GM21786 (cell line): ENCODE results near the gene ASIC4.

Source experiments
- ATAC-seq: cut with Tn5 transposase; IDR thresholded peaks from one replicate; pipeline ENCODE4 v1.9.1; 2021; ENCODE audit not compliant: unreplicated experiment

Gene ASIC4

DNA sequence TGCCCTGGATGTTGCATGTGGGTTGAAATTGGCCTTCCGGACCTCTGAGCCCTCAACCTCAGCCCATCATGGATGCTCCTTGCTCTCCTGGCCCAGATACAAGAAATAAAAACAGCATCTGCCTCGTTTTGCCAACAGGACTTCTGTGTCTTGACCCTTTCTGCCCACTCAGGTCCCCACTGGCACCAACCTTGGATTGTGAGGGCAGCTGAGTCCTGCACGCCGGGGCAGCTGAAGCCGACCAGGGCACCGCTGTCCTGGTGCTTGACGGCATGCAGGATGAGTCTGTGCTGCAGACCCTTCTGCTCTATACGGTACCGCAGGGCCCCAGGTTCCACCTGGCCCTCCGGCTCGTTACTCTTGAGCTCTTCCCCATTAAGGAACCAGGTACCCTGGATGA is 52.4 kb downstream of the ASIC4 start:
- no peak for ATAC-seq

- no peak for ATAC-seq
Measured at GRCh38 chr2:219567131-219567530, 52.8 kb downstream of the ASIC4 start.

- no peak for ATAC-seq
Measured at GRCh38 chr2:219567791-219568361, 53.6 kb downstream of the ASIC4 start.

- no peak for ATAC-seq
Measured at GRCh38 chr2:219569041-219569440, 54.8 kb downstream of the ASIC4 start.

- no peak for ATAC-seq
Measured at GRCh38 chr2:219569635-219570034, 55.4 kb downstream of the ASIC4 start.

GRCh38 chr2:219570194-219570923 is 56.1 kb downstream of the ASIC4 start:
- no peak for ATAC-seq

DNA sequence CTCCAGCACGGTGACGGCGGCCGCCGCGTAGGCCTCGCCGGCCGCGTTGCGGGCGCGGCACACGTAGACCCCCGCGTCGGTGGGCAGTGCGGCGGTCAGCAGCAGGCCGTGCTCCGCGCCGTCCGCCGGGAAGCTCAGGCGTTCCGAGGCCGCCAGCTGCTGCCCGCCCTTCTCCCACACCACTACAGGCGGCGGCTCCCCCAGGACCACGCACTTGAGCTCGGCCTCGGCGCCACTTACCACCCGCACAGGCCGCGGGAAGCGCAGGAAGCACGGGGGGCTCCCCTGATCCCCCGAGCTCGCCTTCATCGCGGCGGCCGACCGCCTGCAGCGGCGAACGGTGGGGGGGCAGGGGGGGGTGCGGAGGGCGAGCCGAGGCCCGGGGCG is 56.6 kb downstream of the ASIC4 start:
- no peak for ATAC-seq

GRCh38 chr2:219571311-219572236 is 57.3 kb downstream of the ASIC4 start, which contains the start of gene OBSL1:
TSS of gene OBSL1 (minus strand) at chr2:219571539. CDS start at chr2:219571232, 307 bp downstream.
- ATAC-seq = no peak

GRCh38 chr2:219572237-219573001 is 58.1 kb downstream of the ASIC4 start, which contains the start of gene INHA:
TSS of gene INHA (plus strand) at chr2:219572310. CDS start at chr2:219572375, 65 bp downstream.
- ATAC-seq = no peak

DNA sequence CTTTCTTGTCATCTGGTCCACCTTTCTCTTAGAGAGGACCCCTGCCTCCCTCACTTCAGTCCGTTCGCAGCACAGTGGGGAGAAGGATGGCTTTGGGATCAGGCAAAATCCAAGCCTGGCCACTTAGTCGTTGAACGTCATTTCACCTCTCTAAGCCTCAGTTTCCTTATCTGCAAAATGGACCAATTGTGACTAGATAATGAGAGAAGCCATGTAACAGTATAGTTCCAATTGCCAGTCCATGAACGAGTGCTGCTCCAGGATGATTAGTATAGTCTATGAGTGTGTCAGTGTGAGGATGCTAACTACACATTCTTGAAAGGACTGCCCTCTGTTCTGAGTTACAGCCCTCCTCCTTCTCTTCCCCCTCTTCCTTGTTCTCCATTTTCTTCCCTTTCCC is 58.9 kb downstream of the ASIC4 start:
- ATAC-seq = no peak

DNA sequence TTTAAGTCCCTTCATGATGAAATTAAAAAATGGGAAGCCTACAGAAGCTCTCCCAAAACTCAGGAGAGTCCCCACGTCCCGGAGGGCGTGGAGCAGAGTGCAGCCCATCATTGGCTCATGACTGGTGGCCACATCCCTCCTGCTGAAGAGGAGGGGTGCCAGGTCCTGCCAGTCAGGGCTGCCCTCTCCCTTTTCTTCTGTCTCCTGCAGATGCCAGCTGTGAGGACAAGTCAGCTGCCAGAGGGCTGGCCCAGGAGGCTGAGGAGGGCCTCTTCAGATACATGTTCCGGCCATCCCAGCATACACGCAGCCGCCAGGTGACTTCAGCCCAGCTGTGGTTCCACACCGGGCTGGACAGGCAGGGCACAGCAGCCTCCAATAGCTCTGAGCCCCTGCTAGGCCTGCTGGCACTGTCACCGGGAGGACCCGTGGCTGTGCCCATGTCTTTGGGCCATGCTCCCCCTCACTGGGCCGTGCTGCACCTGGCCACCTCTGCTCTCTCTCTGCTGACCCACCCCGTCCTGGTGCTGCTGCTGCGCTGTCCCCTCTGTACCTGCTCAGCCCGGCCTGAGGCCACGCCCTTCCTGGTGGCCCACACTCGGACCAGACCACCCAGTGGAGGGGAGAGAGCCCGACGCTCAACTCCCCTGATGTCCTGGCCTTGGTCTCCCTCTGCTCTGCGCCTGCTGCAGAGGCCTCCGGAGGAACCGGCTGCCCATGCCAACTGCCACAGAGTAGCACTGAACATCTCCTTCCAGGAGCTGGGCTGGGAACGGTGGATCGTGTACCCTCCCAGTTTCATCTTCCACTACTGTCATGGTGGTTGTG is 60.4 kb downstream of the ASIC4 start:
- ATAC-seq = no peak

GRCh38 chr2:219575566-219576504 is 61.6 kb downstream of the ASIC4 start:
- ATAC-seq = no peak

DNA sequence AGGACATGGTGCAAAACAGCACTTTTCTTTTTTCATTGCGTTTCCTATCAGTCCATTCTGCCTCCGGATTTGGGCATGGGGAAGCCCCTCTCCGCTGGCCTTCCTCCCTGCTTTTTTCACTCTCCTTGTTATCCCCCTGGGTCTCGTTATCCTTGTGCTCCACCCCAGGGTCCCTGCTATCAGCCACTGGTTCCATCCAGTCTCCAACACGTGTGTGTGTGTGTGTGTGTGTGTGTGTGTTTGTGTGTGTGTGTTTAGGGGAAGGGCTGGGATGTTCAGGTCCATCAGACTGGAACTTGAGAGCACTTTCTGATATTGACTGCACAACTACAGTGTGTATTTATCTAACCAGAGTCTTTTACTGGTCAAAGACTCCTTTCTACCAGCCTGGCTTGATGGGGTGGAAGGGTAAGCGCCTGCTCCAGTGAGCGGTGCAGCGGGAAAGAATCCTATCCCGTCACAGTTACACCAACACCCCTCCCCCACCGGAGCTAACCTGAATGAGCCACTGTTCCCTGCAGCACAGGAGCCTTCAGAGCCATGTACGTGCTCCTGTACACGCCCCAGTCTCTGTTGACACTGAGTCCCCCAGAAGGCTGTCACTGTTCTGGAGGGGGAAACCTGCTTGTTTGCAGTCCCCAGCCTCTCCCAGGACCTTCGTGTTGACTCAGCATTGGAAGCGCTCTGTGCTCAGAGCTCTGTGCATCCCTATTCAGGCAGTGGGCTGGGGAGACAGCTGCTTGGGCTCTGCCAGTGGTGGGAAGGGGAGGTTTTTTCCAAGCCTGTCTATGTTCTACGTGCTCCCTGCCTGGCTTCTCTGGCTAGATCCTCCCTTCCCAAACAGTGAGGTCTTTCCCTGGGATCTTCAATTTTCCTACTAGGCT is 62.5 kb downstream of the ASIC4 start:
- ATAC-seq = no peak

DNA sequence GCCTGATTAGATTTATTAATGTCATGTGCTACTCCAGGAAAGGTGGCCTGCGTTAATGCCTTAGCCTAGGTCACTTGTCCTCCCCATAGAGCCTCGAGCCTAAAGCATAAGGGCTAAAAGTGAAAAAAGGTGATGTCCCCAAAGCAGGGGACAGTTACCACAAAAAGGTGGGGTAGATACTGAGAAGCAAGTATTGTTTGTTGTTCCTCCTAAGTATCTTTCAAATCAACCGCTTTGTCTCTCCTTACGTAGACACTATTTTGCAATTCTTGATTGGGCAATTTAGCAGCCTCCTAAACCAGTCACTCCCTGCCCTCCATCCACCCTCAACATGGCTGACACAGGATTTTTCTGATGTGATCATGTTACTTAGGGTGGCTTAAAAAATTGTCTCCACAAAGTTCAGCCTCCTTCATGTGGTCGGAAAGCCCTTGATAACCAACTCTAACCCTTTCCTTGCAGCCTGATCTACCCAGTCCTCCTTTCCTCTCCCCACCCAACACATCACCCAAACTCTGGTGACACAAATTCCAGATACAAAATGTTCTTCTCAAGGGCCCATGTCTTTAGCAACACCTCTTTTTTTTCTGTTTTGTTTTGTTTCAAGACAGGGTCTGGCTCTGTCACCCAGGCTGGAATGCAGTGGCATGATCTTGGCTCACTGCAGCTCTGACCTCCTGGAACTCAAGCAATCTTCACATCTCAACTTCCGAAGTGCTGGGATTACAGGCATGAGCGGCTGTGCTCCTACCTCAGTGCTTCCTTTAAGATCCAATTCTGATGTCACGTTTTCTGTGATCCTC is 64.7 kb downstream of the ASIC4 start:
- no peak for ATAC-seq

DNA sequence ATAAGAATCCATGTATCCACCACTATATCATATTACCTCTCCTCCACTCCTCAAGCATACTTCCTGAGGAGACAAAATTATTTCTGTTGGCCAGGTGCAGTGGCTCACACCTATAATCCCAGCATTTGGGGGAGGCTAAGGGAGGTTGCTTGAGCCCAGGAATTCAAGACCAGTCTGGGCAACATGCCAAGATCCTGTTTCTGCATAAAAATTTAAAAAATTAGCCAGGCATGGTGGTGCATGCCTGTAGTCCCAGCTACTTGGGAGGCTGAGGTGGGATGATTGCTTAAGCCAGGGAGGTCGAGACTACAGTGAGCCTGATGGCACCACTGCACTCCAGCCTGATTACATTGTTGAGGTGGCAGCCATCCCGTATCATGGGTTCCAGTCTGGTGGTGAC is 67.1 kb downstream of the ASIC4 start:
- no peak for ATAC-seq
